T-helper 1 cell treated with Interleukin-12 subunit alpha and Interleukin-12 subunit beta and Interleukin-4 antibody, amounts not matched to agents 30 μg/mL and 1 μg/mL, for 36 hours (primary cell): Measurements from ENCODE around the gene CCDC110.

Source experiments
- H3K27ac Mint-ChIP-seq: one replicate; pipeline ENCODE4 v1.8.0; 2021; ENCODE audit warnings: mild to moderate bottlenecking, mixed read lengths
- H3K27me3 Mint-ChIP-seq: one replicate; pipeline ENCODE4 v1.8.0; 2021; ENCODE audit warnings: low read depth, mixed read lengths
- H3K36me3 Mint-ChIP-seq: one replicate; pipeline ENCODE4 v1.8.0; 2021; ENCODE audit warnings: low read depth, mixed read lengths
- H3K4me1 Mint-ChIP-seq: one replicate; pipeline ENCODE4 v1.8.0; 2021; ENCODE audit warnings: low read depth, mixed read lengths
- H3K4me3 Mint-ChIP-seq: one replicate; pipeline ENCODE4 v1.8.0; 2021; ENCODE audit warnings: mild to moderate bottlenecking, moderate library complexity, mixed read lengths
- H3K9me3 Mint-ChIP-seq: one replicate; pipeline ENCODE4 v1.8.0; 2021; ENCODE audit warnings: mixed read lengths

Gene CCDC110

GRCh38 chr4:185500576-185500975, 29.0 kb upstream of the CCDC110 start:
- no peaks in the 10 kb centered on the region for H3K36me3 Mint-ChIP-seq
- no peak overlapping the region for H3K27ac Mint-ChIP-seq
- H3K4me1 Mint-ChIP-seq = no peaks in the 10 kb centered on the region
- H3K4me3 Mint-ChIP-seq = no peak overlapping the region
- no peaks in the 10 kb centered on the region for H3K9me3 Mint-ChIP-seq
- peaks cover 5% of the 10 kb centered on the region for H3K27me3 Mint-ChIP-seq

GRCh38 chr4:185500035-185500434, 28.5 kb upstream of the CCDC110 start:
- H3K4me1 Mint-ChIP-seq = no peaks in the 10 kb centered on the region
- H3K27me3 Mint-ChIP-seq = peaks cover 5% of the 10 kb centered on the region
- H3K36me3 Mint-ChIP-seq = no peaks in the 10 kb centered on the region
- H3K4me3 Mint-ChIP-seq = no peak overlapping the region
- no peak overlapping the region for H3K27ac Mint-ChIP-seq
- H3K9me3 Mint-ChIP-seq = no peaks in the 10 kb centered on the region

GRCh38 chr4:185488650-185489049, 17.1 kb upstream of the CCDC110 start:
- H3K4me1 Mint-ChIP-seq = no peaks in the 10 kb centered on the region
- H3K9me3 Mint-ChIP-seq = peaks cover 16% of the 10 kb centered on the region
- H3K27ac Mint-ChIP-seq = no peak overlapping the region
- H3K27me3 Mint-ChIP-seq = peaks cover 18% of the 10 kb centered on the region
- no peaks in the 10 kb centered on the region for H3K36me3 Mint-ChIP-seq
- H3K4me3 Mint-ChIP-seq = no peak overlapping the region

GRCh38 chr4:185481401-185481800, 9.9 kb upstream of the CCDC110 start:
- Mint-ChIP-seq H3K9me3 (peaks cover 4% of the 10 kb centered on the region), H3K27me3 (peaks cover 64% of the 10 kb centered on the region), H3K4me3 (no peak overlapping the region), H3K27ac (no peak overlapping the region), H3K4me1 (no peaks in the 10 kb centered on the region), H3K36me3 (no peaks in the 10 kb centered on the region)

- Mint-ChIP-seq H3K27me3 (peaks cover 57% of the 10 kb centered on the region), H3K27ac (no peak overlapping the region), H3K4me1 (no peaks in the 10 kb centered on the region), H3K9me3 (no peaks in the 10 kb centered on the region), H3K4me3 (no peak overlapping the region), H3K36me3 (no peaks in the 10 kb centered on the region)
Measured at GRCh38 chr4:185480016-185480732, 8.6 kb upstream of the CCDC110 start.

- H3K9me3 Mint-ChIP-seq = no peaks in the 10 kb centered on the region
- H3K27ac Mint-ChIP-seq = no peak overlapping the region
- H3K4me3 Mint-ChIP-seq = no peak overlapping the region
- H3K27me3 Mint-ChIP-seq = peaks cover 51% of the 10 kb centered on the region
- no peaks in the 10 kb centered on the region for H3K36me3 Mint-ChIP-seq
- no peaks in the 10 kb centered on the region for H3K4me1 Mint-ChIP-seq
Measured at GRCh38 chr4:185479507-185479971, 8.0 kb upstream of the CCDC110 start.

- no peak overlapping the region for H3K27ac Mint-ChIP-seq
- H3K4me1 Mint-ChIP-seq = peaks cover 10% of the 10 kb centered on the region
- H3K36me3 Mint-ChIP-seq = no peaks in the 10 kb centered on the region
- H3K27me3 Mint-ChIP-seq = peaks cover 59% of the 10 kb centered on the region
- no peaks in the 10 kb centered on the region for H3K9me3 Mint-ChIP-seq
- no peak overlapping the region for H3K4me3 Mint-ChIP-seq
Measured at GRCh38 chr4:185473247-185473646, 1.7 kb upstream of the CCDC110 start.

- Mint-ChIP-seq H3K4me3 (peak overlapping the region; percentile 92), H3K36me3 (no peaks in the 10 kb centered on the region), H3K27me3 (peaks cover 59% of the 10 kb centered on the region), H3K9me3 (no peaks in the 10 kb centered on the region), H3K4me1 (peaks cover 10% of the 10 kb centered on the region), H3K27ac (no peak overlapping the region)
Measured at GRCh38 chr4:185472103-185472542, 590 bp upstream of the CCDC110 start.

GRCh38 chr4:185470501-185471195, 885 bp downstream of the CCDC110 start:
- Mint-ChIP-seq H3K27me3 (peaks cover 67% of the 10 kb centered on the region), H3K36me3 (no peaks in the 10 kb centered on the region), H3K4me1 (peaks cover 10% of the 10 kb centered on the region), H3K27ac (no peak overlapping the region), H3K4me3 (peak overlapping the region; percentile 73), H3K9me3 (no peaks in the 10 kb centered on the region)

- H3K27ac Mint-ChIP-seq = no peak overlapping the region
- no peak overlapping the region for H3K4me3 Mint-ChIP-seq
- no peaks in the 10 kb centered on the region for H3K36me3 Mint-ChIP-seq
- H3K4me1 Mint-ChIP-seq = peaks cover 10% of the 10 kb centered on the region
- H3K27me3 Mint-ChIP-seq = peaks cover 76% of the 10 kb centered on the region
- H3K9me3 Mint-ChIP-seq = no peaks in the 10 kb centered on the region
Measured at GRCh38 chr4:185469580-185470154, 1.9 kb downstream of the CCDC110 start.

GRCh38 chr4:185468999-185469398, 2.5 kb downstream of the CCDC110 start:
- Mint-ChIP-seq H3K4me3 (no peak overlapping the region), H3K27me3 (peaks cover 76% of the 10 kb centered on the region), H3K4me1 (peaks cover 10% of the 10 kb centered on the region), H3K27ac (no peak overlapping the region), H3K36me3 (no peaks in the 10 kb centered on the region), H3K9me3 (no peaks in the 10 kb centered on the region)

GRCh38 chr4:185467991-185468390, 3.5 kb downstream of the CCDC110 start:
- Mint-ChIP-seq H3K36me3 (no peaks in the 10 kb centered on the region), H3K4me3 (no peak overlapping the region), H3K27me3 (peaks cover 68% of the 10 kb centered on the region), H3K9me3 (no peaks in the 10 kb centered on the region), H3K27ac (no peak overlapping the region), H3K4me1 (peaks cover 10% of the 10 kb centered on the region)

GRCh38 chr4:185467101-185467500, 4.4 kb downstream of the CCDC110 start:
- Mint-ChIP-seq H3K27me3 (peaks cover 66% of the 10 kb centered on the region), H3K9me3 (no peaks in the 10 kb centered on the region), H3K4me3 (no peak overlapping the region), H3K27ac (no peak overlapping the region), H3K4me1 (peaks cover 10% of the 10 kb centered on the region), H3K36me3 (no peaks in the 10 kb centered on the region)

- Mint-ChIP-seq H3K4me1 (peaks cover 5% of the 10 kb centered on the region), H3K27ac (no peak overlapping the region), H3K4me3 (no peak overlapping the region), H3K9me3 (no peaks in the 10 kb centered on the region), H3K36me3 (no peaks in the 10 kb centered on the region), H3K27me3 (peaks cover 63% of the 10 kb centered on the region)
Measured at GRCh38 chr4:185465707-185466106, 5.8 kb downstream of the CCDC110 start.

GRCh38 chr4:185464887-185465286, 6.6 kb downstream of the CCDC110 start:
- Mint-ChIP-seq H3K4me1 (no peaks in the 10 kb centered on the region), H3K36me3 (no peaks in the 10 kb centered on the region), H3K27ac (no peak overlapping the region), H3K9me3 (no peaks in the 10 kb centered on the region), H3K27me3 (peaks cover 63% of the 10 kb centered on the region), H3K4me3 (no peak overlapping the region)
